ENCODE measurements around the gene TPM2.
"Not testable (repeated sequence)": the region's sequence is repeated elsewhere in the genome, so short reads cannot be mapped to it uniquely, and the experiment has no call there.

The TPM2 gene

DNA sequence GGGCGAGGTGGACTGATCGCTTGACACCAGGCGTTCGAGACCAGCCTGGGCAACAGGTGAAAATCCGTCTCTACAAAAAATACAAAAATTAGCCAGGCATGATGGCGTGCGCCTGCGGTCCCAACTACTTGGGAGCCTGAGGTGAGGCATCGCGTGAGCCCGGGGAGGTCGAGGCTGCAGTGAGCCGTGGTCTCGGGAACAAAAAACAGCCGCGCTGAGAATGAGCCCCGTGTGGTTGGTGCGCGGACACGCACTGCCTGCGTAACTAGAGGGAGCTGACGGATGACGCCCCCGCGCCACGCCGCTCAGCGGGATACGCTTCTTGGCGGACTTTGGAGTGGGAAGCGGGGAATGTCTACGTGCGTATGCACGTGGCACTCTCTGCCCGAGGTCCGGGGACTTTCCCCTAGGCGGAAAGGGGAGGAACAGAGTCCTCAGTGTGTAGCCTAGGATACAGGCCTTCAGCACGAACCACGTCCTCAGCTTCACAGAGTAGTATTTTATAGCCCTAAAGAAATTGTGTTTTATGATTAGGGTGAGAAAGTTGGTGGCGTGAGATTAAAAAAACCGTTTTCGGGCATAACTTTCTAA lies 32.1 kb downstream of the TPM2 start, which contains the start of gene RMRP:
RMRP (minus strand) TSS at position 474 of the 591 bp plus-strand sequence.
- in situ Hi-C loops (cut with MboI; ENCODE audit: low sequenced_read_pairs): loop anchor here (5.0 kb wide), 1 partner anchor 70 kb away; no protein-coding TSS in a partner anchor

DNA sequence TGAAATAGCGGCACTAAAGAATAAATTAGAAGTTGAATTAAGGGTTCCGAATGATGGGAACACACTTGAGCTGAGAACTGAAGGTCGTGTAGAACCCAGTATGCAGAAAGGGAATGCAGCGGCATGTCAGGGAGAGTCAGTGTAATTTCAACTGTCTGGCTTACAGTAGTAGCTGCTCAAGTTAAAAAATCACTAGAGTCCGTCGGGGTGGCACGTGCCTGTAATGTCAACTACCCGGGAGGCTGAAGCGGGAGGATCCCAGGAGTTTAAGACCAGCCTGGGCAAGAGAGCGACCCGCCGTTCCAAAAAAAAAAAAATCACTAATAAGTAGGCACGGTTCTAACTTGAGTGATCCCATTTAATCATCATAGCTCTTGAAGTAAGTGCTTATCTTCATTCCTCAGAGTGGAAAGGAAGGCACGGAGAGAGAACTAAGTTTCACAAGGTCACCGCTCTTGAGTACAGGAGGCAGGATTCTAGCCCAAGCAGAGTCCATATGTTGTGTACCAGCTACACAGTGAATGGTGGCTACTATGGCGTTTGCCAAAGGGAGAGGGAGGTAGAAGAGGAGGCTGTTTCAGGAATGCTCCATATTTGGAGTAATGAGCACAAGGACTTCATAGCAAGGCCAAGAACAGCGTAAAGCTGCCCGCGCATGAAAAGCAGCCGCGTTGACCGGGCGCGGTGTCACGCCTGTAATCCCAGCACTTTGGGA lies 32.7 kb downstream of the TPM2 start:
- in situ Hi-C loops (cut with MboI; ENCODE audit: low sequenced_read_pairs): loop anchor here (5.0 kb wide), 1 partner anchor 70 kb away; no protein-coding TSS in a partner anchor

DNA sequence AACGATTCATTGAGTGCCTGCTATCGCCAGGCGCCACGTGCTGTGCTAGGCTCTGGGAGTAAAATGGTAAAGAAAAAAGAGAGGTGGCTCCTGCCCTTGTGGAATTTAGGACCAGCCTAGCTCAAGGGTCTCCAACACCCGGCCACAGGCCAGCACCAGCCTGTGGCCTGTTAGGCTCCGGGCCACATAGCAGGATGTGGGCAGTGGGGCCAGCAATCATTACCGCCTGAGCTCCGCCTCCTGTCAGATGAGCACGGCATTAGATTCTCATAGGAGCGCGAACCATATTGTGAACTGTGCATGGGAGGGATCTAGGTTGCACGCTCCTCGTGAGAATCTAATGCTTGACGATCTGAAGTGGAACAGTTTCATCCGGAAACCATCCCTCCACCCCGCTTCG lies 33.4 kb downstream of the TPM2 start:
- in situ Hi-C loops (cut with MboI; ENCODE audit: low sequenced_read_pairs): loop anchor here (5.0 kb wide), 1 partner anchor 71 kb away; no protein-coding TSS in a partner anchor

DNA sequence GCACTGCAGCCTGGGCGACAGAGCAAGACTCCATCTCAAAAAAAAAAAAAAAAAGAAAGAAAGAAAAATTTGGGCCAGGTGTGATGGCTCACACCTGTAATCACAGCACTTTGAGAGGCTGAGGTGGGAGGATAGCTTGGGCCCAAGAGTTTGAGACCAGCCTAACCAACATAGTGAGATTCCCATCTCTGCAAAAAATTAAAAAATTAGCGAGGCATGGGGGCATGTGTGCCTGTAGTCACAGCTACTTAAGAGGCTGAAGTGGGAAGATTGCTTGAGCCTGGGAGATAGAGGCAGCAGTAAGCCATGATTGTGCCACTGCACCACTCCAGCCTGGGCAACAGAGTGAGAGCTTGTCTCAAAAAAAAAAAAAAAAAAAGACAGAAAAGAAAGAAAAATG lies 36.1 kb downstream of the TPM2 start:
- in situ Hi-C loops (cut with MboI; ENCODE audit: low sequenced_read_pairs): no loop called here

DNA sequence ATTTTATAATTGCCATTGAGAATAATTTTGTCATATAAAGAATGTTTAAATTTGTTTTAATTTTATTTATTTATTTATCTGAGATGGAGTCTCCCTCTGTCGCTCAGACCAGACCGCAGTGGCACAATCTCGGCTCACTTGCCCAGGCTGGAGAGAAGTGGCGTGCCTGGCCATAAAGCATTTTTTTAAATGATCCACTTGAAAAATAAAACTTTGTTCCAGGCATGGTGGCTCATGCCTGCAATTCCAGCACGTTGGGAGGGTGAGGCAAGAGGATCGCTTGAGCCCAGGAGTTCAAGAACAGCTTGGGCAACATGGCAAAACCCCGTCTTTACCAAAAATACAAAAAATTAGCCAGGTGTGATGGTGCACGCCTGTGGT lies 36.9 kb downstream of the TPM2 start:
- in situ Hi-C loops (cut with MboI; ENCODE audit: low sequenced_read_pairs): no loop called here

DNA sequence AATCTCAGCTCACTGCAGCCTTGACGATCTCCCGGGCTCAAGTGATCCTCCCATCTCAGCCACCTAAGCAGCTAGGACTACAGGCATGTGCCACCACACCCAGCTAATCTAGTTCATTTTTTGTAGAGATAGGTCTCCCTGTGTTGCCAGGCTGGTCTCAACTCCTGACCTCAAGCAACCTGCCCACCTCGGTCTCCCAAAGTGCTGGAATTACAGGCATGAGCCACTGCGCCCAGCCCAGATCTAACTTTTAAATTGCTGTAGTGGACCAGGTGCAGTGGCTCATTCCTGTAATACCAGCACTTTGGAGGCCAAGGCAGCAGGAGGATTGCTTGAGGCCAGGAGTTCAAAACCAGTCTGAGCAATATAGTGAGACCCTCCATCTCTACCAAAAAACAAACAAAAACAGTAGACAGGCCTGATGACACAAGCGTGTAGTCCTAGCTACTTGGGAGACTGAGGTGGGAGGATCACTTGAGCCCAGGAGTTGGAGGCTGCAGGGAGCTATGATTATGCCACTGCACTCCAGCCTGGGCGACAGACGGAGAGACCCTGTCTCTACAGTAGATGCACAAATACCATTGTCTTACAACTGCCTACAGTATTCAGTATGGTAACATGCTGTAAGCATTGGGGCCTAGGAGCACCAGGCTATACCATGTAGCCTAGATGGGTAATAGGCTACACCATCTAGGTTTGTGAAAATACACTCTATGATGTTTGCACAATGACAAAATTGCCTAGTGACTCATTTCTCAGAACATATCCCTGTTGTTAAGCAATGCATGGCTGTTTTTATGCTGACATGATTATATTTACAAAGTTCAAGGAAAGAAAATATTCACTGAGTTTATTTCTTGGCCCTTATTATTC lies 37.5 kb downstream of the TPM2 start:
- in situ Hi-C loops (cut with MboI; ENCODE audit: low sequenced_read_pairs): no loop called here

DNA sequence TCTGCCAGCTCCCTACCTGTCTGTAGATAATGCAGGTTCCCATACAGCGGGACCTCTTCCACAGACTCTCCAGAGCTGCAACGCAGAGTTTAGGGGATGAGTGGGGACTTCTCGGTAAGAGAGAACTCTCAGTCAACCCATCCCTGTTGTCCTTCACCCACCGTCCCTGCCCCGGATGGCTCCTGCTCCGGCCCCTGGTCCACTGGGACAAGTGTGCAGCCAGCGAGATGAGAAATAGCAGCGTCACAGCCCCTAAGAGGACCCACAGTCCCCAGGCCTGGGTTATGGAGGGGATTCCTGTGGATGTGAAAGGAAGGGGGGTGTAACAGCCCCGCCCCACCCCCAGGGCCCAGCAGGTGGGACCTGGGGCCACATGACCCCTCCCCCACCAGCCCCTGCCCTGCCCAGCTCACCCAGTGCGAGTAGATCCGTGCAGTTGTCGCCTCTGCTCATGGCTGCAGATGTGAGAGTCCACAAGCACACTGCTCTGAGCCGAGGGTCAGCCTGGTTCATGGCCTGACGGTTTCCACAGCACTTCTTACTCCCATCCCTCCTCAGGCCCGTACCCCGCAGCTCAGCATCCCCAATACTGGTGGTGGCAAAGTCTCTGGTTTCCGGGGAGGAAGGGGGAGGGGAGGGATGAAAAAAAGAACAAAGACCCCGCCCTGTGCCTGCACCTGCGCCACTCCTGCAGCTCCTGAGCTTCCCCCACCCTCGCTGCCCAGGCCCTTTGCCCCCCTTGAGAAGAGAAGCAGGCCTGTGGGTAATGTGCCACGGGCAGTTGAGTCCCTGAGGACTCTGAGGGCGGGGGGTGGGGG lies 39.2 kb downstream of the TPM2 start, which contains the start of gene SIT1:
SIT1 (minus strand) TSS at position 591 of the 818 bp plus-strand sequence; CDS start at position 513, 78 bp downstream.
- in situ Hi-C loops (cut with MboI; ENCODE audit: low sequenced_read_pairs): no loop called here

DNA sequence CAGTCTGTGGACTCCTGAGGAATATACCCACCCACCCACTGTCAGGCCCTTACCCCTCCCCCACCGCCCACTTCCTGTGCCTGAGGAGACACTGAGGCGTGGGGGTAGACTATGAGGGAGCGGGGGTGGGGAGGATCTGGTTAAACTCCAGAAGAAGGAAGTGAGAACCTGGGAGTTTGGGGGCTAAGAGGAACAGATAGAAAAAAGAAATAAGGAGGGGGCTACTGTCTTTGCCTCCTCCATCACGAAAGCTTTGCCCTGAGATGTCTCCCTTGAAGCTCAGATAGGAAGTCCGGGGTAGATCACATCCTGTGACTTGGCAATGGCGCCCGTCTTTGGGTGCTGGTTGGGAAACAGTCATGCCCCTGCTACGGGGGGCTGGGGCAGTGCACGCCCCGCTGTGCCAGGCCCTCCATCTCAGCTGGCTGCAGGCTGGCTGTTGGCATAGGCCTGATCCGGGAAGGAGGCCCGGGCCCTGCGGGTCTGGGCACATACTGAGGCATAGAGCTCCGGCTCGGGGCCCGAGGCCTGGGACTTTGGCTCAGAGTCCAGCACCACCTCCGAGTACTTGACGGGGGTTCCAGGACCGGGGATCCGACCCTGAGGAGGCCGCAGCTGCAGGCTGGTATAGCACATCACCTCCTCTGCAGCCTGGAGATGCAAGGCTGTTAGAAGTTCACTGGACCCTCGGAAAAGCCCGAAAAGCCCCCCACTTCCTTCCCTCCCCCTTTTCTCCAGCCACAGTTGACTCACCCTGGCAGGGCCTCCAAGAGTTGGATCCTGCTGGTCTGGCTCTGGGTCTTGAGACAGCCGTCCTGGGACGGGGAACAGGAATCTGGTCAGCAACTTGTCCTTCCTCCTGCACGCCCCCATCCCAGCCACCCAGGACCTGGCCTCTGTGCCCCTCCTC lies 40.0 kb downstream of the TPM2 start:
- in situ Hi-C loops (cut with MboI; ENCODE audit: low sequenced_read_pairs): no loop called here

DNA sequence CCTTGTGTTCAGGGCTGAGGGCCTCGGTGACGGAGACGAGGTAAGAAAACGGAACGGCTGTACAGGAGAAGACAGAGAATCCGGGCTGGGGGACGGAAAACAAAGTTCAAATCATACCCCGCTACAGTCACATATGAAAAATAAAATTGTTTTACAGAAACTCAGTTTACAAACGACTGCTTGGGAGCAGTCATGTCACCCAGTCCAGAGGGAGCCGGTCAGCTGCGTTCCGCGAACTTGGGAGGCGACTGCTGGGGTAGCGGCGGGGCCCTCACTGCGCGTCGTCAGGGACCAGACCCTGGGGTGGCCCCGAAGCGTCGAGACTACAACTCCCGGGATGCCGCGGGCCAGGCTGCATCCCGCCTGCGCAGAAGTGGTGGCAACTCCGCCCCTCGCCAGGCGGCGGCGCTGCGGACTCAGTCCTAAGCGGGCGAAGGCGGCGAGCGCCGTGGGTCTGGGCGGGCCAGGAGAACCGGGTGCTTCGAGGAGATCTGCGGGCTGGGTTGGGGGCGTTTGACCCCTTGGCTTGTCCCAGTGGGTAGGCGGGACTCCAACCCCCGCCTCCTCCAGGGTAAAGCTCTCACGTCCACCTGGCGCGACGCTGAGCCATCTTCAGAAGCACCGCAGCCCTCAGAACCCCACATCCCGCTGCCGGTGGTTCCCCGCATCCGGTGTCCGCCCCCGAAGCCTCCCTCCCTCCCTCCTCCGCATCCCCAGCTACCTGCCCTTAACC lies 43.0 kb downstream of the TPM2 start:
- in situ Hi-C loops (cut with MboI; ENCODE audit: low sequenced_read_pairs): no loop called here

DNA sequence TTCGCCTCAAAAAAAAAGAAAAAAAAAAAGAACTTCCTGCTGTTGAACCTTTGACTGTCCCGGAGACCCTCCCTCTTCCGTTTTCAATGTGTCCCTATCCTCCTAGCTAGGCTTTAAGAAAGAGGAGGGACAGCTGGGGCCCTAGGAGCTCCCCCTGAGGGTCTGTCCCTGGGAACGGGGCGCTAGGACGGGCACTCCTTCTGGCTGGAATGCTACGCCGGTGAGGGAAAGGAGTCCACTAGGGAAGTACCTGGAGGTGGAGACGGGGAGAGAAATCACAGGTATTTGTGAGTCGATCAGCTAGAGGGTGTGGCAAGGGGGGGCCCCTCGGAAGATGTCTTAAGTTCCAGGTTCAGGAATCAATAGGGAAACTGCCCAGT lies 43.6 kb downstream of the TPM2 start:
- in situ Hi-C loops (cut with MboI; ENCODE audit: low sequenced_read_pairs): no loop called here

DNA sequence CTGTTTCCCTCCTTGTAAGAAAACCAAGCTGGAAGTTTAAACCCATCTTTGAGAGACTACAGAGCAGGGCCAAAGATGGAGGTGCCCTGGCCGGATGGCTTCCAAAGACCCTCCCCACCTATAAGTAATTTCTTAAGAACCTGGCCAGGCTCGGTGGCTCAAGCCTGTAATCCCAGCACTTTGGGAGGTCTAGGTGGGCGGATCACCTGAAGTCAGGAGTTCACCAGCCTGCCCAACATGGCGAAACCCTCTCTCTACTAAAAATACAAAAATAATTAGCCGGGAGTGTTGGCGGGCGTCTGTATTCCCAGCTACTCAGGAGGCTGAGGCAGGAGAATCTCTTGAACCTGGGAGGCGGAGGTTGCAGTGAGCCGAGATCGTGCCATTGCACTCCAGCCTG lies 44.0 kb downstream of the TPM2 start:
- in situ Hi-C loops (cut with MboI; ENCODE audit: low sequenced_read_pairs): not testable (repeated sequence)

DNA sequence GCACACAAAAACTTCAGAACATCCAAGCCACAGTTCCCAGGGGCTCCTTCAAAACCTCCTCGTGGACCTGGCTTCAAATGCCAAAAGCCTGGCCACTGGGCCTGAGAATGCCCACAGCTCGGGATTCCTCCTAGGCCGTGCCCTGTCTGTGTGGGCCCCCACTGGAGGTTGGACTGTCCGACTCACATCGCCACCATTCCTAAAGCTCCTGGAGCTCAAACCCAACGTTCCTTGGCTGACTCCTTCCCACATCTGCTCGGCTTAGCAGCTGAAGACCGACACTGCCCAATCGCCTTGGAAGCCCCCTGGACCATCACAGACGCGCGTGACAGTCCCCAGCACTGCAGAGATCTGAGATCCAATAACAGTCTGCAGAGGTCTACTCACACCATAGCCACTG lies 46.7 kb downstream of the TPM2 start:
- in situ Hi-C loops (cut with MboI; ENCODE audit: low sequenced_read_pairs): no loop called here

DNA sequence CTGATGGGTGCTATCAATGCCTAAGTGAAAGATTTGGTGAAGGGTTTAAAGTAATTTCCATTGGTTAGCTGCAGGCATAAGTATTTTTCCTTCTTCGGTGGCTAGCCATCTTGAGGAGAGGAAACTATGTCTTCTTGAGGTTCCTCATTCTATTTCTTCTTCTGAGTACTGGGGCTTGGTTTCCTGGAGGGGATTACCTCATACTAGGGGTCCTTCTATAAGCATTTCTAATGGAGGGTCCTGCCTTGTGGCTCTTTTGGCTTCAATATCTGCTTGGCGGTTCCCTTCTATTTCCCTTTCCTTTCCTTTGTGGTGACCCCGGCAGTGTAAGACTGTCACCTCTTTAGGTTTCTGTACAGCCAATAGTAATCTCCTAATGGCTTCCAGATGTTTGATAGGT lies 48.2 kb downstream of the TPM2 start:
- in situ Hi-C loops (cut with MboI; ENCODE audit: low sequenced_read_pairs): not testable (repeated sequence)

DNA sequence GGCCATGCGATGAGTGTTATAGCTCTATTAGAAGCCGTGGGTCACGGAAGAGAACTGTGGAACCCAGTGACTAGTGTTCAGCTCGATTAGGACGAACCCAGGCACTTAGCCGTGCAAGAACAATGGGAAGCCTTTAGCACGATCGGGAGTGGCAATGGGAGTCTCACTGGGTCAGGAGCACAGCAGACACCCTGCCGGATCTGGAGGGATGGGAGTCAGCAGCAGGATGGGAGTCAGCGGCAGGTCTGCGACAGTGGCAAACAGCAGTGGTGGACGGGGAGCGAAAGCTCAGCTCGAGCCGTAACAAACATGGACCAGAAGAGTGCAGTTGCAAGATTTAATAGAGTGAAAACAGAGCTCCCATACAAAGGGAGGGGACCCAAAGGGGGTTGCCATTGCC lies 49.3 kb downstream of the TPM2 start:
- in situ Hi-C loops (cut with MboI; ENCODE audit: low sequenced_read_pairs): not testable (repeated sequence)

DNA sequence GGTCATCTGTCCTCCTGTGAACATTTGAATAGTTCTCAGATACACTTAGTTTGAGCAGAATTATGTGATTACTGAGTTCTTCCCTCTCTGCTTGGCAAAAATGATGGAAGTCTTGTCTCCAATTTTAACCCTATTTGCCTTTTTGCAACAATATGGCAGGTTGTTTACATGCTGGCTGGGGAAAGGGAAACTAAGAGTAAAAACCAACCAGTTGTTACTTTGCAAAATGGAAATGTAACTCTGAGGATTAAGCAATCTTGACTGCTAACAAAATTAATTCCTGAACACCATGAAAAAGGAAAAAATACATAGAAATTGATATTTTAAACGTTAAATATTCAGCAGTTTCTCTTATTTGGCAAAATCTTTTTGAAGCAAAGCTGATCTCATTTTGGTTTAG lies 50.1 kb downstream of the TPM2 start:
- in situ Hi-C loops (cut with MboI; ENCODE audit: low sequenced_read_pairs): no loop called here

DNA sequence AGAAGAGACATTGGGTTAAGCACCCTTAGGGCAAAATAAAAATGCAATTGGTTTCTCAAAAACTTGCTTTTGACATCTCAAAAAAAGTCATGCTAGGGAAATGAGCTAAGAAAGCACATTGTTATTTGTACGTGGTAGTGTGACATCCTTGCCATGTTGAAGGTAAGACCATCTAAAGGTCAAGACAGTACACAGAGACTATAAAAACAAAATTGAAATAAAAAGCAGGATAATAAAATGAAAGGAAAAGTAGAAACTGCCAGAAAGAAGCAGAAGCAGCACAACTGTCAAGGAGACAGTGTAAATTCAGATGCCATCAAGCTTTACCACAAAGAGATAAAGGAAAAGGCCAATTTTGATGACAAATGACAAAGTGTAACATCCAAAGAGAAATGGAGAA lies 50.5 kb downstream of the TPM2 start:
- in situ Hi-C loops (cut with MboI; ENCODE audit: low sequenced_read_pairs): not testable (repeated sequence)

DNA sequence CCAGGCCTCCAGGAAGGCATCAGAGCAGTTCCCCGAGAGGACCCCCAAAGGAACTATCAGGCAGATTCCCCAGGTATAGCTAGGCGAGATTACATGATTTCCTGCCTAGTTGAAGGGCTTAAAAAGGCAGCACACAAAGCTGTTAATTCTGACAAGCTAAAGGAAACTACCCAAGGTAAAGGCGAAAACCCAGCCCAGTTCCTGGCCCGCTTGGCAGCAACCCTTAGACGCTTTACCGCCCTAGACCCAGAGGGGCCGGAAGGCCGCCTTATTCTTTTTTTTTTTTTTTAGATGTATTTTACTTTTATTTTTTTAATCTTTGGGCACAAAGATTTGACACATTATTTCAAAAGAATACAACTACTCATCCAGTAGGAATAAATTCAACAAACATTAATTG lies 51.0 kb downstream of the TPM2 start:
- in situ Hi-C loops (cut with MboI; ENCODE audit: low sequenced_read_pairs): not testable (repeated sequence)

DNA sequence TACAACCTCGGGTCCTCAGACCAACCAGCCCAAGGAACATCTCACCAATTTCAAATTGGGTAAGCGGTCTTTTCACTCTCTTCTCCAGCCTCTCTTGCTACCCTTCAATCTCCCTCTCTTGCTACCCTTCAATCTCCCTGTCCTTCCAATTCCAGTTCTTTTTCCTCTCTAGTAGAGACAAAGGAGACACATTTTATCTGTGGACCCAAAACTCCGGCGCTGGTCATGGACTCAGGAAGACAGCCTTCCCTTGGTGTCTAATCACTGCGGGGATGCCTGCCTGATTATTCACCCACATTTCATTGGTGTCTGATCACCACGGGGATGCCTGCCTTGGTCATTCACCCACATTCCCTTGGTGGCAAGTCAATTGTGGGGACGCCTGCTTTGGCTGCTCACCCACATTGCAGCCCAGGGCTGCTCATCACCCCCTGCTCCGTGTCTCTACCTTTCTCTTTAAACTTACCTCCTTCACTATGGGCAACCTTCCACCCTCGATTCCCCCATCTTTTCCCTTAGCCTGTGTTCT lies 52.2 kb downstream of the TPM2 start:
- in situ Hi-C loops (cut with MboI; ENCODE audit: low sequenced_read_pairs): not testable (repeated sequence)

DNA sequence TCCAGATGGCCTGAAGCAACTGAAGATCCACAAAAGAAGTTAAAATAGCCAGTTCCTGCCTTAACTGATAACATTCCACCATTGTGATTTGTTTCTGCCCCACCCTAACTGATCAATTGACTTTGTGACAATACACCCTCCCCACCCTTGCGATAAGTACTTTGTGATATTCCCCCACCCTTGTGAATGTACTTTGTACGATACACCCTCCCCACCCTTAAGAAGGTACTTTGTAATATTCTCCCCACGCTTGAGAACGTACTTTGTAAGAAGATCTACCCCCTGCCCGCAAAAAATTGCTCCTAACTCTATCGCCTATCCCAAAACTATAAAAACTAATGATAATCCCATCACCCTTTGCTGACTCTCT lies 52.9 kb downstream of the TPM2 start:
- in situ Hi-C loops (cut with MboI; ENCODE audit: low sequenced_read_pairs): not testable (repeated sequence)
